ENCODE results near the gene OPRL1. TPM values are rescaled to one million over a fixed set of nuclear protein-coding genes. Genes with fewer than 3 reads are reported as not detected.

OPRL1 gene
- total RNA-seq, 4 donors from 2014 or later, result 0.54 to 0.94 (median 0.68) TPM

DNA sequence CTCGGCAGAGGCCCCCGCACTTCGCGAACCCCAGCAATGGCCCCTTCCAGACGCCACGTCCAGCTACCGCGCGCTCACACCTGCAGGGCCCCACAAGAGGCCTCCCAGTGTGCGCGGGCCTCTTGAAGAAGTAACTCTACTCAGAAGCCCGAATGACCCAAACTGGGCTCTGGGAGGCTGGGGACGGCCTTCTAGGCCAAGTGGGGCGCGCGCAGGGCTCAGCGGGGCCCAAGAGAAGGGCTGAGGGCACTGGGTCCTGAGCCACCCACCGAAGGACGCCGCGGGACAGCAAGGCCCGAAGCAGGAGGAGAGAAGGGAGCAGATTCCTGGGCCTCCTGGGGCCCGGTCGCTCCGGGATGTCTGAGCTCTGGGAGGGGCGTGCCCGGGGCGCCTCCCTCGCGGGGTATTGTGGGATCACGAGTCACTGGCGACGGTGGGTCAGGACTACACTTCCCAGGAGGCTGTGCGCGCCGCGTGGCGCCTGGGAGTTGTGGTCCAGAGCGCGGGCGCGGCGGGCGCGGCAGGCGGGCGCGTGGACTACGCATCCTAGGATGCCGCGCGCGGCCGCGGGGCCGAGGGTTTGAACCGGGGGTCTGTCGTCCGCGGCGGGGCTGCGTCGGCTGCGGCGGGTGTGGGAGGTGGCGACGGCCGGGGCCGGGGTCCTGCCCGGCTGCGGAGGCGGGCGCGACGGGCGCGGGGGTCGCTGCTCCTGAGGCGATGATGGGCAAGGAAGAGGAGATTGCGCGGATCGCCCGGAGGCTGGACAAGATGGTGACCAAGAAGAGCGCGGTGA is 17.1 kb upstream of the OPRL1 start, which contains the start of gene TCEA2:
TSS of gene TCEA2 (plus strand) at position 603 of the 793 bp plus-strand sequence. CDS start at position 718, 115 bp downstream.
- peak; percentile 97 to 98 for DNase-seq
- TF ChIP-seq, protein P1, sequence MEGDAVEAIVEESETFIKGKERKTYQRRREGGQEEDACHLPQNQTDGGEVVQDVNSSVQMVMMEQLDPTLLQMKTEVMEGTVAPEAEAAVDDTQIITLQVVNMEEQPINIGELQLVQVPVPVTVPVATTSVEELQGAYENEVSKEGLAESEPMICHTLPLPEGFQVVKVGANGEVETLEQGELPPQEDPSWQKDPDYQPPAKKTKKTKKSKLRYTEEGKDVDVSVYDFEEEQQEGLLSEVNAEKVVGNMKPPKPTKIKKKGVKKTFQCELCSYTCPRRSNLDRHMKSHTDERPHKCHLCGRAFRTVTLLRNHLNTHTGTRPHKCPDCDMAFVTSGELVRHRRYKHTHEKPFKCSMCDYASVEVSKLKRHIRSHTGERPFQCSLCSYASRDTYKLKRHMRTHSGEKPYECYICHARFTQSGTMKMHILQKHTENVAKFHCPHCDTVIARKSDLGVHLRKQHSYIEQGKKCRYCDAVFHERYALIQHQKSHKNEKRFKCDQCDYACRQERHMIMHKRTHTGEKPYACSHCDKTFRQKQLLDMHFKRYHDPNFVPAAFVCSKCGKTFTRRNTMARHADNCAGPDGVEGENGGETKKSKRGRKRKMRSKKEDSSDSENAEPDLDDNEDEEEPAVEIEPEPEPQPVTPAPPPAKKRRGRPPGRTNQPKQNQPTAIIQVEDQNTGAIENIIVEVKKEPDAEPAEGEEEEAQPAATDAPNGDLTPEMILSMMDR (IDR thresholded peaks at IDR 0.05), result no peak
- TF ChIP-seq POLR2A (IDR thresholded peaks at IDR 0.05), result peak; percentile 54 to 78
- WGBS, 2 donors, result 2 to 40% methylated on average over 3 to 45 of the region's 85 CpGs
- Histone ChIP-seq H3K4me1 (peaks cover 16 to 24% of the 10 kb centered on the region in 2 donors), H3K9me3 (no peaks in the 10 kb centered on the region), H3K36me3 (no peaks in the 10 kb centered on the region), H3K27ac (peak within 1 kb of the TSS in 2 of 3 donors; percentile 78 to 87), H3K4me3 (replicated peaks in 1 of 3) (peak within 1 kb of the TSS; percentile 37 to 77 (median 60)), H3K27me3 (no peaks in the 10 kb centered on the region)
- intact Hi-C loops (cut with DNase I), result loop anchor here (10.0 kb wide), 1 partner anchor 528 kb away; the partner anchor contains the start of gene PTK6

- H3K27ac ChIP-seq, result peak overlapping the region in 2 of 3 donors; percentile 7 to 87
- WGBS, 2 donors, result 4% methylated on average over 22 to 27 of the region's 51 CpGs
- no peaks in the 10 kb centered on the region for H3K36me3 ChIP-seq
- peak in 1 of 2 donors; percentile 41 for DNase-seq
- H3K9me3 ChIP-seq, result no peaks in the 10 kb centered on the region
- H3K27me3 ChIP-seq, result no peaks in the 10 kb centered on the region
- TF ChIP-seq POLR2A (IDR thresholded peaks at IDR 0.05), result no peak
- TF ChIP-seq, protein P1 (IDR thresholded peaks at IDR 0.05), result no peak
- H3K4me3 ChIP-seq (replicated peaks in 1 of 3), result peak overlapping the region; percentile 37 to 77 (median 60)
- intact Hi-C loops (cut with DNase I), result loop anchor here (10.0 kb wide), 1 partner anchor 529 kb away; the partner anchor contains the start of gene PTK6
- H3K4me1 ChIP-seq, result peaks cover 16 to 24% of the 10 kb centered on the region in 2 donors
Observed at GRCh38 chr20:64063389-64064144, 16.3 kb upstream of the OPRL1 start.

DNA sequence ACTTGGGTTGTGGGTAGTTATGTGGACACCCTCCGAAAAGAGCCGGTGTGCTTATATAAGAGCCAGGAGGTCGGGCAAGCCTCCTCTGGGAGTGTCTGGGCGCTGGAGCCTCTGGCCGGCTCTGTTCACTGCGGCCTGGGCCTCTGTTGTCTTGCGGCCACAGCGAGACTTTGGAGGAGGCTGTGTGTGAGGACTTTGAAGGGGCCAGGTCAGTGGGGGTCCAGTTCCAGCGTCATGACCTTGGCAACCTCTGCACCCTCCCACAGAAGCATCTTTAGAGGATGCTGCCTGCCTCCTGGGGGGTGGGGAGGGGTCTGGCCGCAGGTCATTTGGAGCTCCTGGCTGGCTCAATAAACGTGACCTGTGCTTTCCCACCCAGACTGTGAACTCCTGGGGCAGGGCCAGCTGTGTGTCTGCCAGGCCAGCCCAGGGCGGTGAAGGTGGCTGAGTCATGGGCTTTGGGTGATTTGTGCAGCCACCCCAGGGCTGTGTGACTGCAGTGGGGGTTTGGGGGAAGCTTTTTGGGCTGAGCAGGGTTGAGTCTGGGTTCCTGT is 15.7 kb upstream of the OPRL1 start:
- no peaks in the 10 kb centered on the region for H3K27me3 ChIP-seq
- intact Hi-C loops (cut with DNase I), result loop anchor here (10.0 kb wide), 1 partner anchor 529 kb away; the partner anchor contains the start of gene PTK6
- H3K36me3 ChIP-seq, result no peaks in the 10 kb centered on the region
- WGBS, 2 donors, result 0 to 58% methylated on average over 1 to 11 of the region's 12 CpGs
- peak in 1 of 2 donors; percentile 56 for DNase-seq
- TF ChIP-seq, protein P1 (IDR thresholded peaks at IDR 0.05), result no peak
- no peak for TF ChIP-seq POLR2A (IDR thresholded peaks at IDR 0.05)
- H3K27ac ChIP-seq, result no peak overlapping the region
- H3K4me1 ChIP-seq, result peaks cover 16 to 24% of the 10 kb centered on the region in 2 donors
- no peaks in the 10 kb centered on the region for H3K9me3 ChIP-seq
- peak overlapping the region in 2 of 3 donors; percentile 37 to 77 for H3K4me3 ChIP-seq (replicated peaks in 1 of 3)

DNA sequence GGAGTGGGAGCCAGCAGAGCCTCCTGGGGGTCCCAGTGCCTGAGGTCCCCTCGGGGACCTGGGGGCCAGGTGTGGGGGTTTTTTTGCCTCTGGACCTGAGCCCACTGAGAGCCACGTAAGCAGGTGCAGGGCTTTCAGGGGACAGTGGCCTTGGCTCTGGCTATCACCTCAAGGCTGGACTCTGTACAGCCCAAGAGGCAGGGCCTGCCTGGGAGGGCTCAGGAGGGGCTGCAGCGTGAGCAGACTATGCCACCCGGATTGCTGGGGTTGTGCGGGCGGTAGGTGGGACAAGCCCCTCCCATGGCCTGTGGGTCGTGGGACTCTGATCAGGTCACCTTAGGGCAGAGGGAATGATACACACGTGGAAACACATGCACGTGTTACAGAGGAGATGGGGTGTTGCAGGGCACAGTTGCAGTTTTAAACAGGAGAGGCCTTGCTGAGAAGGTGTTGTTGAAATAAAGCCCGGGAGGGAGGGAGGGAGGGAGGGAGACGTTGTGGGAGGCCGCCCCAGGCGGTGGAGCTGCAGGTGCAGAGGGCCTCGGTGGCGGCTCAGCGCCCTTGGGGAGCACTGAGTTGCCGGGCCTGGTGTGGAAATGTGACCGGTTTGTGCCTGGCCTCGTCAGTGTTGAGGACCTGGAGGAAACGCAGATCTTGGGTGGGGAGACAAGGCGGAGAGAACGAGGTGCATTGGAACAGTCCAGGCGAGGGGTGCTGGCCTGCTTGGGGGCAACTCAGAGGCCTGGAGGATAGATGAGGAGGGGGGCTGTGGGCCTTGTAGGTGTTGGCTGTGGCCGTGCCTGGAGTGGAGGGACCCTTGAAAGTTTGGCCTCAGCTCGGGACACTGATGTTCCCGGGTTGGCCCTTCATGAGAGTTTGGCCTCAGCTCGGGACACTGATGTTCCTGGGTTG is 14.6 kb upstream of the OPRL1 start:
- H3K4me1 ChIP-seq, result peaks cover 16 to 24% of the 10 kb centered on the region in 2 donors
- no peaks in the 10 kb centered on the region for H3K27me3 ChIP-seq
- no peak overlapping the region for H3K27ac ChIP-seq
- WGBS, 2 donors, result 56 to 57% methylated on average over 24 to 26 of the region's 27 CpGs
- no peak overlapping the region for H3K4me3 ChIP-seq (replicated peaks in 1 of 3)
- H3K36me3 ChIP-seq, result no peaks in the 10 kb centered on the region
- TF ChIP-seq, protein P1 (IDR thresholded peaks at IDR 0.05), result no peak
- no peak for TF ChIP-seq POLR2A (IDR thresholded peaks at IDR 0.05)
- H3K9me3 ChIP-seq, result no peaks in the 10 kb centered on the region
- intact Hi-C loops (cut with DNase I), result loop anchor here (10.0 kb wide), 1 partner anchor 531 kb away; the partner anchor contains the start of gene PTK6
- DNase-seq, result no peak
